ENCODE results near the gene STK32B.

STK32B gene

GRCh38 chr4:5361968-5362367 lies 310.7 kb downstream of the STK32B start:
- no peak for DNase-seq (ENCODE audit: low read depth in 2 of 2)

GRCh38 chr4:5364406-5364805 lies 313.1 kb downstream of the STK32B start:
- no peak for DNase-seq (ENCODE audit: low read depth in 2 of 2)

- no peak for DNase-seq (ENCODE audit: low read depth in 2 of 2)
Observed at GRCh38 chr4:5365071-5366008, 314.1 kb downstream of the STK32B start.

- no peak for DNase-seq (ENCODE audit: low read depth in 2 of 2)
Observed at GRCh38 chr4:5366009-5366386, 314.7 kb downstream of the STK32B start.

DNA sequence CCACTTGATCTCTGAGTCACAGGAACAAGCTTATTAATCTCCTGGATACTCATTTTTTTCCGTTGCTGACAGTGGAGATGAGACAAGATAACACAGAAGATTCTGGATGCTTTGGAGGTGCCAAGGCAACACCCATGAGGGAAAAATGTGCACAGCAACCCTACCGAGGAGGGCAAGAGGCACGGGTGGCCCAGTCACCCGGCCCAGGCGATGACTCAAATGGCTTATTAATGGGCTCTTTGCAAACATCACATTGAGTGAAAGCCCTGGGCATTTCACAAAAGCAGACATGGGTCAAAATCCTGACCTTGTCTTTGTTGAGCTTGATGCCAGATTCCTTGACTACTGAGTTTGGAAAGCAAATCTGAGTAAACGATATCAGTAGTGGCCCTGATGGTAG lies 315.1 kb downstream of the STK32B start:
- DNase-seq (ENCODE audit: low read depth in 2 of 2) = no peak

DNA sequence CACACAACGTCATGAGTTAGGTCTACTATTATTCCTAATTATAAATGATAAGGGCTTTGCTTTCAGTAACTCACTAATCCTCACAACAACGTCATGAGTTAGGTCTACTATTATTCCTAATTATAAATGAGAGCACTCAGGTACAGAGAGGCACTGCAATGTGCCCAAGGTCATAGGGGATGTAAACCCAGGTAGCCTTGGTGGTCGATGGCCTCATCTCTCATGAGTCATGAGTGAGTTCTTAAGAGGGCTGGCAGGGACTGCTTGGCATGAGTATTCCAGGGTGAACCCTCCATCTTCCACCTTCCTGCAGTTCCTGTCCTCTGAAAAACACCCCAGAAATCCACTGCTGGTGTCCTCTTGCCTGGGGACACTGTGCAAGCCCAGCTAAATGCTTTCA lies 317.1 kb downstream of the STK32B start:
- no peak for DNase-seq (ENCODE audit: low read depth in 2 of 2)

DNA sequence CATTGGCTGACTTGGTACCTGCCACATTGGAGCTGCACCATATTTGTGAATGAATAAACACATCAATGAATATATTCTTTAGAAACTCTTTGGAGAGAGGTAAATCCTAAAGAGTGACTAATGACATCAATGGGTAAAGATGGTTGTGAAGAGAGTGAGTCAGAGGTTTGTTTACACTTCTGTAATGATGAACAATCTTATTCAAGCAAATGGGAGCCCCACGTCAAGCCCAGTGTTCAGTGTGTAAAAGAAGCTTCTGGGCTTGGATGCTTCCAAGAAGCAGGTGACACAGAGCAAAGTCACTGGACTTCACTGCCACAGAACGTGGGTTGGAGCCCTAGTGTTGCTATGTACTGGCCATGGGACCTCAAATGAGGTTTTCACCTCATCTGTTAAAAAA lies 319.0 kb downstream of the STK32B start:
- DNase-seq (ENCODE audit: low read depth in 2 of 2) = no peak

DNA sequence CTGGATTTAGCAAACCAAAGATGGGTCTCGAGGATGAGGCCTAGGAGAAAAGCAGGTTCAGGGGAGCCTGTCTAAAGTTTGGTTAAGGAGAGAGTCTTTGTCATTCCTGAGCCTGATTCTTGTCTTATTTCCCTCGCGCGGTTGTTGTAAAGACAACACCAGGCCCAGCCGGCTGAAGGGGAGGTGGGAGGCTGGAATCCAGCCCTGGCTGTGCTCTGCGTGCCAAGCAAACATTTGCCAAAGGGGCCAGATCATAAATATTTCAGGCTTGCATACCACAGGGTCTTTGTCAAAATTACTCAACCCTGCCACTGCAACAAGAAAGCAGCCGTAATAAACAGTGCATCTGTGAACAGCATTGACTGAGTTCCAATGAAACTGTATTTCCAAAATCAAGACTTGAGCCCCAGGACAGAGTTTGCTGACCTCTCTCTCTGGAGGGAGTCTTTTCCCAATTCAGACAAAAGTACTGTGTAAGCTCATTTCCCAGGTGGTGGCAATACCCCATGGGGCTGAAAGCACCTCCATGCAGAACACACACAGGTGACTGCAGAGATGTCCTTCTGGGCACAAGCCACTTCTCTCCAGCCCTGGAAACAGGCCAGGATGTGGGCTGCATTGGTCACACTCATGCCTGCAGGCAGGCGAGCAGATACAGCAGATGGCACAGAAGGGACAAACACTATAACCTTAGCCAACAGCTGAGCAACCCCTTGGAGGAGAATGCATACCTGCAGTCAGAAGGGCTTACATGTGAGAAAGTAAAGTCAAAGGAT lies 320.3 kb downstream of the STK32B start:
- no peak for DNase-seq (ENCODE audit: low read depth in 2 of 2)

- no peak for DNase-seq (ENCODE audit: low read depth in 2 of 2)
Observed at GRCh38 chr4:5372198-5372597, 320.9 kb downstream of the STK32B start.

GRCh38 chr4:5373327-5373726 lies 322.0 kb downstream of the STK32B start:
- no peak for DNase-seq (ENCODE audit: low read depth in 2 of 2)

DNA sequence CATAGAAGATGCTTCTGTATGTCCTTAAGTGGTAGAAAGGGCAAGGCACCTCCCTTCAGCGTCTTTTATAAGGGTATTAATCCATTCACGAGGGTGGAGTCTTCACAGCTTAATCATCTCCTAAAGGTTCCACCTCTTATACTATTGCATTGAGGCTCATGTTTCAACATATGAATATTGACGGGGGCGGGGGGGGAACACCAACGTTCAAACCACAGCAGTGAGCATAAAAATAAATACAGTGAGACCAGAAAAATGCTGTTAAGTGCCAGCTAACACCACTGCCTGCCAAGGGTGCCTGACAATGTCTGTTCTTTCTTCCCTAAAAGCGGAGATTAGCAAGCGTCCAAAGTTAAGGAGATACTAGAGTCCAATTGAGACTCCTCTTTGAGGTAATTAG lies 323.3 kb downstream of the STK32B start:
- DNase-seq (ENCODE audit: low read depth in 2 of 2) = no peak

GRCh38 chr4:5374994-5375393 lies 323.7 kb downstream of the STK32B start:
- DNase-seq (ENCODE audit: low read depth in 2 of 2) = no peak

DNA sequence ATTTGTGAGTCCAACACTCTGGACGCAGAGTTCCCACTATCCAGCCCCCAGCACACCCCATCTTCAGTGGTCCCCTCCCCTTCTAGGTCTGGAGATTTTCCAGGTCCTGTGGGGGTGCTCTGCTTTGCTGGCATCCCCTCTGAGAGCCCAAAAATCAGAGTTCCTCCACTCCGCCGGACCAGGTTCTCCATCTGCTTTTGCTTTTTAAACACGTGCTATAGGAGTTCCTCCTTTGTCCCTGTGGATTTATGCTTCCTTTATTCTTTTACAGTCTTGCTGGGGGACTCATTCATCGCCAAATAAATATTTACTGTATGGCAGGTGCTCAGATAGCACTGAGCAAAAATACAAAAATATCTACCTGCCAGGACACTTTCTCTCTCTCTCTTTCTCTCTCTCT lies 324.7 kb downstream of the STK32B start:
- DNase-seq (ENCODE audit: low read depth in 2 of 2) = no peak

GRCh38 chr4:5378002-5378401 lies 326.7 kb downstream of the STK32B start:
- DNase-seq (ENCODE audit: low read depth in 2 of 2) = no peak

DNA sequence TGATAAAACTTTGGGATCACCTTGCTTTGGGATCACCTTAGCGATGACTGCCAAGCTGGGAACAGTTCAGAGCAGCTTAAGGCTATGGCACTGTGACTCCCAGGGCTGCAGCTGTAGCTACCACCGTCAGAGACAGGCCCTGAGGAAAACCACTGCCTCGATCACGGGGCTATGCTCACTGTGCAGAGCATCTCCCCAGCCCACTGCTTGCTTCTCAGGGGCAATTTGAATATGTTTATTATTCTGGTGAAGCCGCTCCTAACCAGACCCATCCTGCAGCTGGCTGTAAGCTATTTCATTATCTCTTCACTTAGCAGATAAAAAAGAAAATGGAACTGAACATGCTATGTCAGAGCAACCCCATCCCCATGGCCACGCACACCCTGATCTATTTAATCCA lies 328.6 kb downstream of the STK32B start:
- no peak for DNase-seq (ENCODE audit: low read depth in 2 of 2)

DNA sequence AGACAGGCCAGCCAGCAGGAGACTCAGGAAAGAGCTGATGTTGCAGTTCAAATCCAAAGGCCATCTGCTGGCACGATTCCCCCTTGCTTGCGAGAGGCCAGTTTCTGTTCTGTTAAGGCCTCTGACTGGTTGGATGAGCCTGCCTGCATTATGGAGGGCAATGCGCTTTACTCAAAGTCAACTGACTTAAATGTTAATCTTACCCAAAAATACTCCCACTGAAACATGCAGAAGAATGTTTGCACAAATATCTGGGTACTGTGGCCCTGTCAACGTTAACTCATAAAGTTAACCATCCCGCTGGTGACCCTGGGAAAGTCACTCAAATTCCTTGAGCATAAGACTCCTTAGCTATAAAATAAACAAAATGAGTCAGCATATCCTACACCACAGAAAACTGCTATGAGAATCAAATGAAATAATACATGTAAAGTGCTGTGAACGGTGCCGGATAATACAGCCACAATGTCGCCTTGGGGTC lies 330.7 kb downstream of the STK32B start:
- no peak for DNase-seq (ENCODE audit: low read depth in 2 of 2)

GRCh38 chr4:5383191-5383980 lies 332.1 kb downstream of the STK32B start:
- DNase-seq (ENCODE audit: low read depth in 2 of 2) = no peak

DNA sequence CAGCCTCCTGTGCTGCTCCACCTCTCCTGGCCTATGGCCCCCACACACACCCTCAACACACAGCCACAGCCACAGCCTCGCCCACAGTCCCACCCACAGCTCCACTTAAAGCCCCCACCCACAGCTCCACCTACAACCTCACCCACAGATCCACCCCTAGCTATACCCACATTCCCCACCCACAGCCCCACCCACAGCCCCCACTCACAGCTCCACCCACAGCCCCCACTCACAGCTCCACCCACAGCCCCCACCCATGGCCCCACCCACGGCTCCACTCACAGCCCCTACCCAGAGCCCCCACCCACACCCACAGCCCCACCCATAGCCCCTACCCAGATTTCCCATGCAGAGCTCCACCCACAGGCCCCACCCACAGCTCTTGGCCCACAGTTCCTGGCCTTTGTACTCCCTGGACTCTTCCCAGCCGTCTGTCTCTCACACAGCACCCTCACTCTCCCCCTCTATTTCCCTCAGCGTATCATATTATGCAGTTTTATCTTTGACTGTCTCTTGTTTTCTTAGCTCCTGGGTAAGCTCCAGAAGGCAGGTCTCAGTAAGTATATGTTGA lies 334.5 kb downstream of the STK32B start:
- DNase-seq (ENCODE audit: low read depth in 2 of 2) = no peak

- no peak for DNase-seq (ENCODE audit: low read depth in 2 of 2)
Observed at GRCh38 chr4:5386921-5387320, 335.6 kb downstream of the STK32B start.

DNA sequence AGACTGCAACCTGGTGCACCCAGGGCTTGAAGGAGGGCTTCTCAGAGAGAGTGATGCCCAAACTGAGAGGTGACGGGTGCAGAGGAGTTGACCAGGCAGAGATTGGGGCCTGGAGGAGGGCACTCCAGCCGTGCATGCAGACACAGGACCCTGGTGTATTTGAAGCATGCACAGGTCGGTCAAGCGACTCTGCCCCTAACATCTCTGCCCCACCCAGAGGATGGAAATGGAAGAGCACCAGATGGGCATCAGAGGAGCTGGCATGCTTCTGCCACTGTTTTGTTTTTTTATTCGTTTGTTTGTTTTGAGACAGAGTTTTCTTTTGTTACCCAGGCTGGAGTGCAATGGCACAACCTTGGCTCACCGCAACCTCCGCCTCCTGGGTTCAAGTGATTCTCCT lies 336.2 kb downstream of the STK32B start:
- DNase-seq (ENCODE audit: low read depth in 2 of 2) = no peak

- DNase-seq (ENCODE audit: low read depth in 2 of 2) = no peak
Observed at GRCh38 chr4:5389756-5390310, 338.6 kb downstream of the STK32B start.
